Astrocyte (in vitro differentiated cells and primary cell): ENCODE measurements around the gene NMT2. TPM values are rescaled to one million over a fixed set of nuclear protein-coding genes. Genes with fewer than 3 reads are reported as not detected.

ENCODE experiments used
- DNase-seq: peaks from one replicate; pipeline ENCODE4 v3.0.0-alpha.2; 2010; ENCODE audit warnings: low read depth
- FAIRE-seq: peaks from 2 replicates; lab custom pipeline; 2011; peaks lifted over from hg19 to GRCh38; lab: Jason Lieb, UNC
- H2AFZ ChIP-seq: 2 replicates; pipeline ENCODE4 v1.6.0; 2012; ENCODE audit warnings: low read depth, low read length, inconsistent platforms
- H3K27ac ChIP-seq: 2 replicates; pipeline ENCODE4 v1.5.1; 2011; ENCODE audit warnings: low read depth, low read length, inconsistent platforms
- H3K27me3 ChIP-seq: 2 replicates; pipeline ENCODE4 v1.6.0; 2011; ENCODE audit warnings: low read length, inconsistent platforms; ENCODE audit not compliant: insufficient read depth
- H3K36me3 ChIP-seq: 2 replicates; pipeline ENCODE4 v1.5.1; 2011; ENCODE audit warnings: low read length, inconsistent platforms; ENCODE audit not compliant: insufficient read depth
- H3K4me1 ChIP-seq: 2 replicates; pipeline ENCODE4 v1.5.1; 2011; ENCODE audit warnings: low read length, inconsistent platforms; ENCODE audit not compliant: insufficient read depth
- H3K4me2 ChIP-seq: 2 replicates; pipeline ENCODE4 v1.6.0; 2012; ENCODE audit warnings: low read length, inconsistent platforms
- H3K4me3 ChIP-seq: 2 replicates; pipeline ENCODE4 v1.5.1; 2011; ENCODE audit warnings: low read depth, mild to moderate bottlenecking, low read length, inconsistent platforms; ENCODE audit not compliant: insufficient read depth
- H3K79me2 ChIP-seq: 2 replicates; pipeline ENCODE4 v1.6.0; 2012; ENCODE audit warnings: mild to moderate bottlenecking, low read length, inconsistent platforms; ENCODE audit not compliant: insufficient read depth
- H3K9ac ChIP-seq: 2 replicates; pipeline ENCODE4 v1.6.0; 2012; ENCODE audit warnings: mild to moderate bottlenecking, low read length, inconsistent platforms
- H3K9me3 ChIP-seq: 2 replicates; pipeline ENCODE4 v1.5.1; 2012; ENCODE audit warnings: low read depth, mild to moderate bottlenecking, low read length, inconsistent platforms; ENCODE audit not compliant: insufficient read depth
- H4K20me1 ChIP-seq: 2 replicates; pipeline ENCODE4 v1.6.0; 2012; ENCODE audit warnings: low read length, inconsistent platforms; ENCODE audit not compliant: insufficient read depth
- H3K27ac Mint-ChIP-seq: one replicate; pipeline ENCODE4 v1.8.0; 2021; ENCODE audit warnings: mild to moderate bottlenecking, mixed read lengths; ENCODE audit not compliant: unreplicated experiment
- H3K27me3 Mint-ChIP-seq: one replicate; pipeline ENCODE4 v1.8.0; 2021; ENCODE audit warnings: low read depth, mixed read lengths; ENCODE audit not compliant: unreplicated experiment
- H3K36me3 Mint-ChIP-seq: one replicate; pipeline ENCODE4 v1.8.0; 2021; ENCODE audit warnings: low read depth, mixed read lengths; ENCODE audit not compliant: unreplicated experiment
- H3K4me1 Mint-ChIP-seq: one replicate; pipeline ENCODE4 v1.8.0; 2021; ENCODE audit warnings: low read depth, mixed read lengths; ENCODE audit not compliant: unreplicated experiment
- H3K4me3 Mint-ChIP-seq: one replicate; pipeline ENCODE4 v1.8.0; 2021; ENCODE audit warnings: mild to moderate bottlenecking, moderate library complexity, mixed read lengths; ENCODE audit not compliant: unreplicated experiment
- H3K9me3 Mint-ChIP-seq: one replicate; pipeline ENCODE4 v1.8.0; 2021; ENCODE audit warnings: mild to moderate bottlenecking, mixed read lengths; ENCODE audit not compliant: unreplicated experiment
- EZH2 ChIP-seq: IDR thresholded peaks from 2 replicates; pipeline ENCODE4 v1.6.1; 2012; ENCODE audit warnings: mild to moderate bottlenecking, low read length, inconsistent platforms; ENCODE audit not compliant: insufficient read depth
- total RNA-seq: library from RNA; stranded (reverse); gene quantifications from 2 replicates; pipeline ENCODE4 v1.2.1, GENCODE V29; 2021
- TF ChIP-seq, protein P1 (sequence below): IDR thresholded peaks from 2 replicates; pipeline ENCODE4 v1.5.1; 2011; ENCODE audit warnings: low read depth, mild to moderate bottlenecking, inconsistent platforms, low read length, moderate library complexity; ENCODE audit not compliant: insufficient read depth

The NMT2 gene
- total RNA-seq, 1 donor from 2014 or later: 22.1 TPM

DNA sequence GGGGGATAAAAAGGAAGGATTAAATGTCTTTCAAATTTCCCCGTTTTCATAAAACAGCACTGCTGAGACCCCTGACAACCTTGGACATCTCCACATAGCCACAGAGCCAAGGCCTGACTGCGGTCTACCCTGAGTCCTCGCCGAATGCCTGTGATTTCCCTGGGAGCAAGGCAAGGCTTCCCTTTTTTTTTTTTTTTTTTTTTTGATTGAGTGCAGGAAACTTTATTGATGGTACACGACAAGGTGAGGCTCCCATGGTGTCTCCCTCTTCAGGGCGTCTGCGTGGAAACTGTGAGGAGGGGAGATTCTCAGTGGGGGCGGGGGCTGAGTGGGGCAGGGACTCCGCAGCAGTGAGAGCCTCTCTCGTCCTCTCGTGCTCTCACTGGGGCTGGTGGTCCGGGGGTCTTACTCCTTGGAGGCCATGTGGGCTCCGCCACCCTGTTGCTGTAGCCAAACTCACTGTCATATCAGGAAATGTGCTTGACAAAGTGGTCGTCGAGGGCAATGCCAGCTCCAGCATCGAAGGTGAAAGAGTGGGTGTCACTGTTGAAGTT lies 75.6 kb downstream of the NMT2 start:
- H3K9me3 Mint-ChIP-seq: no peaks in the 10 kb centered on the region
- H3K36me3 Mint-ChIP-seq: no peaks in the 10 kb centered on the region
- Histone ChIP-seq H3K4me1 (peaks cover 12% of the 10 kb centered on the region), H2AFZ (no peak overlapping the region), H3K27ac (no peak overlapping the region), H3K9ac (no peak overlapping the region), H3K4me3 (no peak overlapping the region), H3K36me3 (no peaks in the 10 kb centered on the region), H4K20me1 (no peaks in the 10 kb centered on the region), H3K27me3 (peaks cover 3% of the 10 kb centered on the region), H3K9me3 (no peaks in the 10 kb centered on the region), H3K4me2 (no peak overlapping the region), H3K79me2 (peaks cover 5% of the 10 kb centered on the region)
- FAIRE-seq (no peak), DNase-seq (no peak)
- H3K27ac Mint-ChIP-seq: no peak overlapping the region
- no peak overlapping the region for H3K4me3 Mint-ChIP-seq
- H3K27me3 Mint-ChIP-seq: peaks cover 2% of the 10 kb centered on the region
- no peaks in the 10 kb centered on the region for H3K4me1 Mint-ChIP-seq
- TF ChIP-seq EZH2: no peak
- TF ChIP-seq, protein P1, sequence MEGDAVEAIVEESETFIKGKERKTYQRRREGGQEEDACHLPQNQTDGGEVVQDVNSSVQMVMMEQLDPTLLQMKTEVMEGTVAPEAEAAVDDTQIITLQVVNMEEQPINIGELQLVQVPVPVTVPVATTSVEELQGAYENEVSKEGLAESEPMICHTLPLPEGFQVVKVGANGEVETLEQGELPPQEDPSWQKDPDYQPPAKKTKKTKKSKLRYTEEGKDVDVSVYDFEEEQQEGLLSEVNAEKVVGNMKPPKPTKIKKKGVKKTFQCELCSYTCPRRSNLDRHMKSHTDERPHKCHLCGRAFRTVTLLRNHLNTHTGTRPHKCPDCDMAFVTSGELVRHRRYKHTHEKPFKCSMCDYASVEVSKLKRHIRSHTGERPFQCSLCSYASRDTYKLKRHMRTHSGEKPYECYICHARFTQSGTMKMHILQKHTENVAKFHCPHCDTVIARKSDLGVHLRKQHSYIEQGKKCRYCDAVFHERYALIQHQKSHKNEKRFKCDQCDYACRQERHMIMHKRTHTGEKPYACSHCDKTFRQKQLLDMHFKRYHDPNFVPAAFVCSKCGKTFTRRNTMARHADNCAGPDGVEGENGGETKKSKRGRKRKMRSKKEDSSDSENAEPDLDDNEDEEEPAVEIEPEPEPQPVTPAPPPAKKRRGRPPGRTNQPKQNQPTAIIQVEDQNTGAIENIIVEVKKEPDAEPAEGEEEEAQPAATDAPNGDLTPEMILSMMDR: no peak

DNA sequence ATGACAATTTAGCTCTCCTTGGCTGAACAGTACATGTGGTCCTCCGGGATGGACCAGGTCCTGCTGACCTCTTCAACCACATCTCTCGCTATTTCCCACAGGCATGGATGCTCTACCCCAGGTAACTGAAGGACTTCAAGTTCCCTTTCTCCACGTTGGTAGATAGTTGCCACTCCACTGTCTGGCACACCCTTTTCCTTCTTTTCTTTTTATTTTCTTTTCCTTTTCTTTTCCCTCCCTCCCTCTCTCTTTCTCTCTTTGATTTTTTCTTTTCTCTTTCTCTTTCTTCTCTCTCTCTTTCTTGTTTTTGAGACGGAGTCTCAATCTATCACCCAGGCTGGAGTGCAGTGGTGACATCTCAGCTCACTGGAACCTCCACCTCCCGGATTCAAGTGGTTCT lies 77.1 kb downstream of the NMT2 start:
- peaks cover 5% of the 10 kb centered on the region for H3K27me3 Mint-ChIP-seq
- no peak overlapping the region for H2AFZ ChIP-seq
- no peaks in the 10 kb centered on the region for H3K9me3 Mint-ChIP-seq
- FAIRE-seq (no peak), DNase-seq (no peak)
- H3K4me3 Mint-ChIP-seq: no peak overlapping the region
- peaks cover 3% of the 10 kb centered on the region for H3K27me3 ChIP-seq
- no peak overlapping the region for H3K4me3 ChIP-seq
- H3K36me3 ChIP-seq: no peaks in the 10 kb centered on the region
- no peaks in the 10 kb centered on the region for H4K20me1 ChIP-seq
- peaks cover 8% of the 10 kb centered on the region for H3K4me1 ChIP-seq
- no peak overlapping the region for H3K4me2 ChIP-seq
- H3K27ac Mint-ChIP-seq: no peak overlapping the region
- H3K9ac ChIP-seq: no peak overlapping the region
- no peaks in the 10 kb centered on the region for H3K9me3 ChIP-seq
- H3K79me2 ChIP-seq: no peaks in the 10 kb centered on the region
- H3K36me3 Mint-ChIP-seq: no peaks in the 10 kb centered on the region
- no peaks in the 10 kb centered on the region for H3K4me1 Mint-ChIP-seq
- TF ChIP-seq, protein P1: no peak
- no peak for TF ChIP-seq EZH2
- H3K27ac ChIP-seq: no peak overlapping the region
